ENCODE results near the gene CEP112. TPM values are rescaled to one million over a fixed set of nuclear protein-coding genes. Genes with fewer than 3 reads are reported as not detected.
"Not testable (repeated sequence)": the region's sequence is repeated elsewhere in the genome, so short reads cannot be mapped to it uniquely, and the experiment has no call there.

Gene CEP112
- total RNA-seq, 1 donor from 2014 or later: 5.1 TPM

GRCh38 chr17:65794572-65794971, 397.4 kb downstream of the CEP112 start:
- intact Hi-C loops (cut with micrococcal nuclease): no loop called here

GRCh38 chr17:65790241-65790640, 401.7 kb downstream of the CEP112 start:
- intact Hi-C loops (cut with micrococcal nuclease): no loop called here

GRCh38 chr17:65787503-65787902, 404.4 kb downstream of the CEP112 start:
- intact Hi-C loops (cut with micrococcal nuclease): no loop called here

- intact Hi-C loops (cut with micrococcal nuclease): no loop called here
Measured at GRCh38 chr17:65786479-65786878, 405.5 kb downstream of the CEP112 start.

GRCh38 chr17:65785109-65785508, 406.8 kb downstream of the CEP112 start:
- intact Hi-C loops (cut with micrococcal nuclease): no loop called here

GRCh38 chr17:65783845-65784334, 408.0 kb downstream of the CEP112 start:
- intact Hi-C loops (cut with micrococcal nuclease): no loop called here

GRCh38 chr17:65782104-65782706, 409.7 kb downstream of the CEP112 start:
- intact Hi-C loops (cut with micrococcal nuclease): not testable (repeated sequence)

- intact Hi-C loops (cut with micrococcal nuclease): no loop called here
Measured at GRCh38 chr17:65780111-65780510, 411.8 kb downstream of the CEP112 start.

- intact Hi-C loops (cut with micrococcal nuclease): no loop called here
Measured at GRCh38 chr17:65776890-65777289, 415.0 kb downstream of the CEP112 start.

GRCh38 chr17:65774787-65775186, 417.1 kb downstream of the CEP112 start:
- intact Hi-C loops (cut with micrococcal nuclease): no loop called here

- intact Hi-C loops (cut with micrococcal nuclease): no loop called here
Measured at GRCh38 chr17:65772989-65773388, 418.9 kb downstream of the CEP112 start.

- intact Hi-C loops (cut with micrococcal nuclease): no loop called here
Measured at GRCh38 chr17:65771704-65772103, 420.2 kb downstream of the CEP112 start.

- intact Hi-C loops (cut with micrococcal nuclease): no loop called here
Measured at GRCh38 chr17:65763786-65764185, 428.1 kb downstream of the CEP112 start.

- intact Hi-C loops (cut with micrococcal nuclease): no loop called here
Measured at GRCh38 chr17:65762973-65763372, 429.0 kb downstream of the CEP112 start.

GRCh38 chr17:65759532-65759931, 432.4 kb downstream of the CEP112 start:
- intact Hi-C loops (cut with micrococcal nuclease): no loop called here

GRCh38 chr17:65756760-65757159, 435.2 kb downstream of the CEP112 start:
- intact Hi-C loops (cut with micrococcal nuclease): no loop called here

- intact Hi-C loops (cut with micrococcal nuclease): no loop called here
Measured at GRCh38 chr17:65755799-65756198, 436.1 kb downstream of the CEP112 start.

GRCh38 chr17:65754630-65755029, 437.3 kb downstream of the CEP112 start:
- intact Hi-C loops (cut with micrococcal nuclease): no loop called here

- intact Hi-C loops (cut with micrococcal nuclease): no loop called here
Measured at GRCh38 chr17:65754081-65754480, 437.9 kb downstream of the CEP112 start.

- intact Hi-C loops (cut with micrococcal nuclease): no loop called here
Measured at GRCh38 chr17:65753348-65753747, 438.6 kb downstream of the CEP112 start.

- intact Hi-C loops (cut with micrococcal nuclease): no loop called here
Measured at GRCh38 chr17:65751263-65751662, 440.7 kb downstream of the CEP112 start.

GRCh38 chr17:65750631-65751115, 441.3 kb downstream of the CEP112 start:
- intact Hi-C loops (cut with micrococcal nuclease): no loop called here

- intact Hi-C loops (cut with micrococcal nuclease): no loop called here
Measured at GRCh38 chr17:65750166-65750565, 441.8 kb downstream of the CEP112 start.
